ENCODE data around the gene MYDGF. TPM values are rescaled to one million over a fixed set of nuclear protein-coding genes. Genes with fewer than 3 reads are reported as not detected.

MYDGF gene
- total and polyA plus RNA-seq, 2 of the 13 experiments (the other 11 are each of a cell fraction or from before 2014, with no cell fraction given): 116 to 198 TPM

- TF ChIP-seq, protein P1, sequence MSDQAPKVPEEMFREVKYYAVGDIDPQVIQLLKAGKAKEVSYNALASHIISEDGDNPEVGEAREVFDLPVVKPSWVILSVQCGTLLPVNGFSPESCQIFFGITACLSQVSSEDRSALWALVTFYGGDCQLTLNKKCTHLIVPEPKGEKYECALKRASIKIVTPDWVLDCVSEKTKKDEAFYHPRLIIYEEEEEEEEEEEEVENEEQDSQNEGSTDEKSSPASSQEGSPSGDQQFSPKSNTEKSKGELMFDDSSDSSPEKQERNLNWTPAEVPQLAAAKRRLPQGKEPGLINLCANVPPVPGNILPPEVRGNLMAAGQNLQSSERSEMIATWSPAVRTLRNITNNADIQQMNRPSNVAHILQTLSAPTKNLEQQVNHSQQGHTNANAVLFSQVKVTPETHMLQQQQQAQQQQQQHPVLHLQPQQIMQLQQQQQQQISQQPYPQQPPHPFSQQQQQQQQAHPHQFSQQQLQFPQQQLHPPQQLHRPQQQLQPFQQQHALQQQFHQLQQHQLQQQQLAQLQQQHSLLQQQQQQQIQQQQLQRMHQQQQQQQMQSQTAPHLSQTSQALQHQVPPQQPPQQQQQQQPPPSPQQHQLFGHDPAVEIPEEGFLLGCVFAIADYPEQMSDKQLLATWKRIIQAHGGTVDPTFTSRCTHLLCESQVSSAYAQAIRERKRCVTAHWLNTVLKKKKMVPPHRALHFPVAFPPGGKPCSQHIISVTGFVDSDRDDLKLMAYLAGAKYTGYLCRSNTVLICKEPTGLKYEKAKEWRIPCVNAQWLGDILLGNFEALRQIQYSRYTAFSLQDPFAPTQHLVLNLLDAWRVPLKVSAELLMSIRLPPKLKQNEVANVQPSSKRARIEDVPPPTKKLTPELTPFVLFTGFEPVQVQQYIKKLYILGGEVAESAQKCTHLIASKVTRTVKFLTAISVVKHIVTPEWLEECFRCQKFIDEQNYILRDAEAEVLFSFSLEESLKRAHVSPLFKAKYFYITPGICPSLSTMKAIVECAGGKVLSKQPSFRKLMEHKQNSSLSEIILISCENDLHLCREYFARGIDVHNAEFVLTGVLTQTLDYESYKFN (CRISPR knock-in tag; conservative IDR thresholded peaks at IDR 0.05): peak; percentile 41; the same call in 1 of the 2 replicates
Measured at GRCh38 chr19:4717191-4717965, 47.2 kb upstream of the MYDGF start (continued).

GRCh38 chr19:4715529-4716221, 45.5 kb upstream of the MYDGF start:
- peaks cover 48% of the 10 kb centered on the region for H3K4me1 ChIP-seq (ENCODE audit: insufficient read depth, low read length)
- H4K20me1 ChIP-seq (ENCODE audit: insufficient read depth, low read length): peaks cover 6% of the 10 kb centered on the region; the same call in 1 of the 2 replicates
- H3K27me3 ChIP-seq (ENCODE audit: control insufficient read depth in 1 of 2, insufficient read depth in 2 of 2, low read length in 2 of 2): no peaks in the 10 kb centered on the region
- peak overlapping the region; percentile 54 for H3K4me2 ChIP-seq (ENCODE audit: low read depth, low read length)
- H3K9me3 ChIP-seq (ENCODE audit: low read length): no peaks in the 10 kb centered on the region
- FAIRE-seq: peak; percentile 81
- 17% methylated on average over 23 of the region's 28 CpGs for WGBS (ENCODE audit: low lambda C conversion rate)
- H3K79me2 ChIP-seq (ENCODE audit: insufficient read depth, low read length): peaks cover 6% of the 10 kb centered on the region
- peak overlapping the region; percentile 60 for H3K27ac ChIP-seq (ENCODE audit: extremely low read length, insufficient read depth, low read length)
- in situ Hi-C loops (cut with HindIII; ENCODE audit: extremely low pct_ligation_motif_present, low pct_unique_long_range_greater_than_20kb): no loop called here
- peak; percentile 84 for ATAC-seq
- intact Hi-C loops (cut with micrococcal nuclease; ENCODE audit: unreplicated experiment): no loop called here
- peak overlapping the region; percentile 26; the same call in 1 of the 2 replicates for H3K9ac ChIP-seq (ENCODE audit: insufficient read depth, low read depth, low read length)
- H3K36me3 ChIP-seq (replicated peaks in 1 of 2; ENCODE audit: control insufficient read depth in 1 of 2, insufficient read depth in 2 of 2, low read length in 2 of 2): peaks cover 24 to 54% of the 10 kb centered on the region in 2 experiments
- H2AFZ ChIP-seq (ENCODE audit: low read length): no peak overlapping the region
- peak; percentile 80 for DNase-seq (ENCODE audit: low spot score)
- ChIA-PET CTCF (ENCODE audit: low intra/inter-chr PET ratio, low total read pairs) (no interaction called here), POLR2A (interaction anchor here (1.2 kb wide), 1 partner anchor 76 kb away, joined by 4 read pairs; the partner anchor contains the start of gene FEM1A)
- peak overlapping the region in 2 of 3 experiments; percentile 10 to 42; a peak in 2 of 6 replicates for H3K4me3 ChIP-seq (replicated peaks in 1 of 3; ENCODE audit: insufficient read depth in 1 of 3, low read depth in 2 of 3, low read length in 3 of 3)
- BruUV-seq (replicated peaks): no TSS peak
- TF ChIP-seq AHR (CRISPR knock-in tag; IDR thresholded peaks at IDR 0.05) (no peak), PCBP2 (optimal IDR thresholded peaks at IDR 0.05; ENCODE audit: low read depth, low read length, poor library complexity, severe bottlenecking) (no peak), HNF4A (CRISPR knock-in tag; IDR thresholded peaks at IDR 0.05) (peak; percentile 81), HDAC1 (CRISPR knock-in tag; IDR thresholded peaks at IDR 0.05) (peak; percentile 85), ZNF333 (CRISPR knock-in tag; IDR thresholded peaks at IDR 0.05; ENCODE audit: borderline replicate concordance) (no peak), NCOA2 (CRISPR knock-in tag; IDR thresholded peaks at IDR 0.05) (peak; percentile 84), NCOR1 (IDR thresholded peaks at IDR 0.05; ENCODE audit: borderline replicate concordance, low read length) (no peak), RFXANK (CRISPR knock-in tag; IDR thresholded peaks at IDR 0.05) (no peak), FOXA3 (CRISPR knock-in tag; IDR thresholded peaks at IDR 0.05) (peak; percentile 93), ELF3 (CRISPR knock-in tag; IDR thresholded peaks at IDR 0.05) (0 out of 2 replicates have a peak, but pooled peaks have one; percentile 54)
- TF ChIP-seq, protein P2, sequence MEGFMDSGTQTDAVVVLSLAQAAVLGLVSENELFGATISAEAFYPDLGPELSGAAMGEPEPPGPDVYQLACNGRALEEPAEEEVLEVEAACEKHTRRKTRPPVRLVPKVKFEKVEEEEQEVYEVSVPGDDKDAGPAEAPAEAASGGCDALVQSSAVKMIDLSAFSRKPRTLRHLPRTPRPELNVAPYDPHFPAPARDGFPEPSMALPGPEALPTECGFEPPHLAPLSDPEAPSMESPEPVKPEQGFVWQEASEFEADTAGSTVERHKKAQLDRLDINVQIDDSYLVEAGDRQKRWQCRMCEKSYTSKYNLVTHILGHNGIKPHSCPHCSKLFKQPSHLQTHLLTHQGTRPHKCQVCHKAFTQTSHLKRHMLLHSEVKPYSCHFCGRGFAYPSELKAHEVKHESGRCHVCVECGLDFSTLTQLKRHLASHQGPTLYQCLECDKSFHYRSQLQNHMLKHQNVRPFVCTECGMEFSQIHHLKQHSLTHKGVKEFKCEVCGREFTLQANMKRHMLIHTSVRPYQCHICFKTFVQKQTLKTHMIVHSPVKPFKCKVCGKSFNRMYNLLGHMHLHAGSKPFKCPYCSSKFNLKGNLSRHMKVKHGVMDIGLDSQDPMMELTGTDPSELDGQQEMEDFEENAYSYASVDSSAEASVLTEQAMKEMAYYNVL (CRISPR knock-in tag; IDR thresholded peaks at IDR 0.05; ENCODE audit: borderline replicate concordance): peak; percentile 34; the same call in 1 of the 2 replicates

Data from HepG2 (cell line).